CD4-positive, alpha-beta memory T cell (primary cell): ENCODE data around the gene AHRR. TPM values are rescaled to one million over a fixed set of nuclear protein-coding genes. Genes with fewer than 3 reads are reported as not detected.

Experiments used
- CTCF ChIA-PET: fragments of 350-600 bp; sonication (Branson Sonifier 250); formaldehyde crosslinking; loops from one replicate; lab custom pipeline; 2021; ENCODE audit warnings: inconsistent platforms; ENCODE audit not compliant: partially characterized antibody; lab: Charles Lee
- POLR2A ChIA-PET: fragments of 350-600 bp; sonication (Branson Sonifier 250); formaldehyde crosslinking; loops from one replicate; lab custom pipeline; 2021; ENCODE audit not compliant: partially characterized antibody; lab: Charles Lee
- DNase-seq, 5 donors: peaks; one replicate each; pipeline versions ENCODE4 v3.0.0 to v3.0.0-alpha.2; 2020 to 2022; ENCODE audit warnings: mixed read lengths in 1 of 5
- H3K27ac ChIP-seq: one replicate; pipeline ENCODE4 v1.7.0; 2013; ENCODE audit warnings: low read depth, low read length
- H3K27me3 ChIP-seq: 2 replicates; pipeline ENCODE4 v1.7.0; 2013; ENCODE audit warnings: mild to moderate bottlenecking, low read length, moderate library complexity; ENCODE audit not compliant: insufficient read depth
- H3K36me3 ChIP-seq: 2 replicates; pipeline ENCODE4 v1.7.0; 2013; ENCODE audit warnings: mild to moderate bottlenecking, low read length, moderate library complexity; ENCODE audit not compliant: insufficient read depth
- H3K4me1 ChIP-seq: 2 replicates; pipeline ENCODE4 v1.7.0; 2013; ENCODE audit warnings: mild to moderate bottlenecking, low read length, moderate library complexity; ENCODE audit not compliant: insufficient read depth
- H3K4me3 ChIP-seq, 2 donors: one replicate each; pipeline ENCODE4 v1.7.0; 2013; ENCODE audit warnings: low read length in 2 of 2, mild to moderate bottlenecking in 1 of 2
- H3K9me3 ChIP-seq, 2 donors: one replicate each; pipeline ENCODE4 v1.7.0; 2013; ENCODE audit warnings: low read length in 2 of 2, control low read depth in 1 of 2; ENCODE audit not compliant: control insufficient read depth in 1 of 2
- H3K27ac Mint-ChIP-seq, 7 donors: one replicate each; pipeline ENCODE4 v1.8.0; 2020 to 2021; ENCODE audit warnings: mixed read lengths in 7 of 7, mild to moderate bottlenecking in 6 of 7, inconsistent platforms in 3 of 7, moderate library complexity in 3 of 7
- H3K27me3 Mint-ChIP-seq, 2 donors: one replicate each; pipeline ENCODE4 v1.8.0; 2020 to 2021; ENCODE audit warnings: mixed read lengths in 2 of 2
- H3K36me3 Mint-ChIP-seq, 2 donors: one replicate each; pipeline ENCODE4 v1.8.0; 2020 to 2021; ENCODE audit warnings: mixed read lengths in 2 of 2, inconsistent platforms in 1 of 2, mild to moderate bottlenecking in 1 of 2
- H3K4me1 Mint-ChIP-seq, 4 donors: one replicate each; pipeline ENCODE4 v1.8.0; 2020 to 2021; ENCODE audit warnings: mixed read lengths in 4 of 4, mild to moderate bottlenecking in 1 of 4
- H3K4me3 Mint-ChIP-seq, 8 donors: one replicate each; pipeline ENCODE4 v1.8.0; 2020 to 2021; ENCODE audit warnings: mixed read lengths in 8 of 8, mild to moderate bottlenecking in 7 of 8, moderate library complexity in 6 of 8, inconsistent platforms in 3 of 8
- H3K9me3 Mint-ChIP-seq, 8 donors: one replicate each; pipeline ENCODE4 v1.8.0; 2020 to 2021; ENCODE audit warnings: mixed read lengths in 8 of 8, mild to moderate bottlenecking in 5 of 8, inconsistent platforms in 3 of 8, moderate library complexity in 1 of 8
- intact Hi-C: fragments of 100-400 bp; cut with micrococcal nuclease; formaldehyde crosslinking; loops from one replicate; pipeline ENCODE4 v1.15.1; 2023
- polyA plus RNA-seq, 2 donors: library from polyadenylated mRNA; unstranded; fragments of 300-500 nt; fragmentation: Illumina TruSeq; gene quantifications; one replicate each; pipeline ENCODE4 v1.2.3, GENCODE V29; 2021
- total RNA-seq, 2 experiments: library from RNA; stranded (reverse); gene quantifications; one replicate each; pipeline ENCODE4 v1.2.3, GENCODE V29; 2021

AHRR gene
- total and polyA plus RNA-seq, 4 experiments from 2014 or later: 0.23 to 2.7 (median 0.74) TPM

DNA sequence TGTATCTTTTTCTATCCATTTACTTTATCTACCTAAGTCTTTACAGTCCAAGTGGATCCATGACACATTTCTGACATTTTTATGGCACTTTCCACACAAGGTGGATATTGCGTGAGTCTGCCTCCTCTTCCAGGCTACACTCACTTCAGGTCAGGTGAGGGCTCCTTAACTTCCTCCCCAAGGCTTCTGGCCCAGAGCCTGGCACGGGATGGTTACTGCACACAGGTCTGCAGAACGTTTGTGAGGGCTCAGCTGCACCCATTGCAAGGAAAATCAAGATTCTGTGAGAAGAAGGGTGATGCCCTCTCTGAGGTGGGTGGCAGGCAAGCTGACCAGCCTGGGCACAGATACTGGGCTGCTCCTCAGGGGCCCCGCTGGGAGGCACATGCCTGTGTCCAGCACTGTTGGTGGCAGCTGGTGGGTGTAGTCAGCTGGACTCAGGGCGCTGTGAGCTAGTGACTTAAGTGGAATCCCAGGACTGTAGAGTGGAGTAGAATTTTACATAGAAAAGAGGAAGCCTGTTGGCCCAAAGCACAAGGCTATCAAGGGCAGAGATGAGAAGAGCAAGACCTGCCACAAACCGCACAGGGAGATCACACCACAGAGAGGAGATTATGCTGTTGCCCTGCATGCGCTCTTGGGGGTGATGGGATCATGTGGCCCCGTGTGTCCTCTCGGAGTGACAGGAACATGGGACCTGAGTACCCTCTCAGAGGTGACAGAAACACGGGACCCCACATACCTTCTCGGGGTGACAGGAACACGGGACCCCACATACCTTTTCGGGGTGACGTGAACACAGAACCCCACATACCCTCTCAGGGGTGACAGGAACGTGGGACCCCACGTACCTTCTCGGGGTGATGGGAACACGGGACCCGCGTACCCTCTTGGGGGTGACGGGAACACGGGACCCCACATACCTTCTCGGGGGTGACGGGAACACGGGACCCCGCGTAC is 21.3 kb downstream of the AHRR start:
- CTCF ChIA-PET: no interaction called here
- POLR2A ChIA-PET: no interaction called here
- Histone ChIP-seq H3K9me3 (no peaks in the 10 kb centered on the region), H3K4me3 (no peak overlapping the region), H3K27me3 (peaks cover 5% of the 10 kb centered on the region), H3K4me1 (peaks cover 8% of the 10 kb centered on the region), H3K27ac (no peak overlapping the region), H3K36me3 (no peaks in the 10 kb centered on the region)
- Mint-ChIP-seq H3K4me3 (peak overlapping the region; percentile 15 to 79 (median 64)), H3K27me3 (peaks cover 9 to 16% of the 10 kb centered on the region in 2 donors), H3K36me3 (no peaks in the 10 kb centered on the region), H3K27ac (peak overlapping the region in 3 of 7 donors; percentile 9 to 53 (median 12)), H3K9me3 (no peaks in the 10 kb centered on the region), H3K4me1 (peaks cover 2 to 13% (median 6%) of the 10 kb centered on the region in 4 donors)
- no peak for DNase-seq
- intact Hi-C loops: no loop called here

GRCh38 chr5:343461-344401 is 22.2 kb downstream of the AHRR start:
- Mint-ChIP-seq H3K4me1 (peaks cover 2 to 13% (median 6%) of the 10 kb centered on the region in 4 donors), H3K27me3 (peaks cover 8 to 21% of the 10 kb centered on the region in 2 donors), H3K9me3 (no peaks in the 10 kb centered on the region), H3K4me3 (peak overlapping the region in 6 of 8 donors; percentile 54 to 83 (median 74)), H3K36me3 (no peaks in the 10 kb centered on the region), H3K27ac (no peak overlapping the region)
- H3K27ac ChIP-seq: no peak overlapping the region
- POLR2A ChIA-PET: interaction anchor here (0.9 kb wide), 1 partner anchor 40 kb away, joined by 3 read pairs; no protein-coding TSS in a partner anchor
- H3K36me3 ChIP-seq: no peaks in the 10 kb centered on the region
- peaks cover 5% of the 10 kb centered on the region for H3K27me3 ChIP-seq
- CTCF ChIA-PET: interaction anchor here (1.2 kb wide), 1 partner anchor 155 kb away, joined by 3 read pairs; no protein-coding TSS in a partner anchor
- peak; percentile 36 to 48 (median 41) for DNase-seq
- H3K4me1 ChIP-seq: peaks cover 8% of the 10 kb centered on the region
- intact Hi-C loops: no loop called here
- no peak overlapping the region for H3K4me3 ChIP-seq
- no peaks in the 10 kb centered on the region for H3K9me3 ChIP-seq

- peaks cover 9 to 22% of the 10 kb centered on the region in 2 donors for H3K27me3 Mint-ChIP-seq
- H3K27ac ChIP-seq: no peak overlapping the region
- intact Hi-C loops: no loop called here
- H3K36me3 ChIP-seq: no peaks in the 10 kb centered on the region
- no peak for DNase-seq
- no peak overlapping the region for H3K4me3 ChIP-seq
- H3K4me1 ChIP-seq: peaks cover 8% of the 10 kb centered on the region
- H3K27ac Mint-ChIP-seq: no peak overlapping the region
- H3K9me3 Mint-ChIP-seq: no peaks in the 10 kb centered on the region
- ChIA-PET CTCF (interaction anchor here (1.2 kb wide), 1 partner anchor 156 kb away, joined by 3 read pairs; no protein-coding TSS in a partner anchor), POLR2A (interaction anchor here (0.9 kb wide), 1 partner anchor 39 kb away, joined by 3 read pairs; no protein-coding TSS in a partner anchor)
- H3K4me3 Mint-ChIP-seq: no peak overlapping the region
- H3K36me3 Mint-ChIP-seq: no peaks in the 10 kb centered on the region
- H3K9me3 ChIP-seq: no peaks in the 10 kb centered on the region
- H3K27me3 ChIP-seq: peaks cover 5% of the 10 kb centered on the region
- peaks cover 2 to 13% (median 6%) of the 10 kb centered on the region in 4 donors for H3K4me1 Mint-ChIP-seq
Observed at GRCh38 chr5:344668-345067, 23.2 kb downstream of the AHRR start.

DNA sequence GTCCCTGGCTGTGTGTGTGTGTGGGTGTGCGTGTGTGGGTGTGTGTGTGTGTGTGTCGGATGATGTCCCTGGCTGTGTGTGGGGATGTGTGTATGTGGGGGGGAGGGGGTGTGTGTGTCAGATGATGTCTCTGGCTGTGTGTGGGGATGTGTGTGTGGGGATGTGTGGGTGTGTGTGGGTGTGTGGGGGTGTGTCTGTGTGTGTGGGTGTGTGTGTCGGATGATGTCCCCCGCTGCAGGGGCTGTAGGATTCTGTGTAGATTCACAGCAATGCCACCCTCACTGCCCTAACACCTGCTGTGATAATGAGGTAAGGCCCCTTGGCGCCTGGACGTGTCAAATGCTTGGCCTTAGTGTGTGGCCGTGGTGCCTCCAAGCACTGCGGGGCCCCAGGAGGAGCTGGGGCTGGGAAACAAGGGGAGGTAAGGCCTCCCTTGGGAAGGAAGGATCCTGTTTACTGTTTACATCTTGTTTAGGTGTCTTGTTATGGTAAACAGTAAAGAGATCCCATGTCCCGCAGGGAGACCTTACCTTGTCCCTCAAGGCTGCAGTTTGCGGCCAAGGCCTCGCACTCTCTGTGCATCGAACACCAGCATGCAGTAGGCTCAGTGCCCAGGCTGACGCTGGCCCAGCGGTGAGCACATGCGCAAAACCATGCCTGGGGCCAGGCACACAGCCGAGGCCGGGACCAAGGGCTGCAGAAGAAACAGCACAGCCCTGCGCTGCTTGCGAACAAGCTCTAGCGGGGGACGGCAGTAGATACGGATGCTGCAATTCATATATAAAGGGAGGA is 24.1 kb downstream of the AHRR start:
- Histone ChIP-seq H3K4me1 (peaks cover 8% of the 10 kb centered on the region), H3K27ac (no peak overlapping the region), H3K9me3 (no peaks in the 10 kb centered on the region), H3K27me3 (peaks cover 5% of the 10 kb centered on the region), H3K36me3 (no peaks in the 10 kb centered on the region), H3K4me3 (no peak overlapping the region)
- Mint-ChIP-seq H3K36me3 (no peaks in the 10 kb centered on the region), H3K4me3 (peak overlapping the region in 1 of 8 donors; percentile 3), H3K27me3 (peaks cover 11 to 23% of the 10 kb centered on the region in 2 donors), H3K4me1 (peaks cover 2 to 13% (median 6%) of the 10 kb centered on the region in 4 donors), H3K27ac (no peak overlapping the region), H3K9me3 (no peaks in the 10 kb centered on the region)
- POLR2A ChIA-PET: no interaction called here
- DNase-seq: no peak
- intact Hi-C loops: no loop called here
- CTCF ChIA-PET: interaction anchor here (0.6 kb wide), 1 partner anchor 148 kb away, joined by 4 read pairs; no protein-coding TSS in a partner anchor

DNA sequence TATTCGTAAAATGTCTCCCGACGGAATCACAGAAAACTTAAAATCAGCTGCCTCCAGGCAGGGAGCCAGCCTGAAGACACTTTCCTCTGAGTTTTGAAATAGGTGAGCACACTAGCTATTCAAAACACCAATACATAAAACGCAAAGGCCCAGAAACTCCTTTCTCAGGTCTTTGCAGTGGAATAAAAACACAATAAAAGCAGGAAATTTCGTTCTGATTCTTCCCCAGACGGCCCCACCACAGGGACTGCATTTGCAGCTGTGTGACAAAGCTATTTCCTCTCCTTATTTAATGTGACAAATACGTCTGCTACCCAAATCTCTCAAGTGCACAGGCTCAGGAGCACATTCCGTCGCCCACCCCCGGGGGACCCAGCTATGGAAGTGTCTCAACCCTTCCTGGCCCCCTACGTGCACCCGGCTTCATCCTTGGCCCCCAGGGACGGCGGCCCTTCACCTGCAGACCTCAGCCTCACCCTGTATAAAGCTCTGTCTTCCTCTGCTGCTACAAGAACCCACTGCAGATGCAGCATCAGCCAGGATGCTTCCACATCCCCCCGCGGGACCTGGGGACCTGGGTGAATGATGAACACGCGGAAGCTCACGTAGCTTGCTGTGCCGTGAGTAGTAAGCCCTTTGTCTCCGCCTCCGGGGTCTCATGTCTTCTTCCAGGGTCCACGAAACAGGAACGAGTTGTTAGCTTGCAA is 24.9 kb downstream of the AHRR start:
- Mint-ChIP-seq H3K9me3 (no peaks in the 10 kb centered on the region), H3K27ac (no peak overlapping the region), H3K27me3 (peaks cover 11 to 26% of the 10 kb centered on the region in 2 donors), H3K4me1 (peaks cover 2 to 13% (median 6%) of the 10 kb centered on the region in 4 donors), H3K36me3 (no peaks in the 10 kb centered on the region), H3K4me3 (peak overlapping the region in 4 of 8 donors; percentile 3 to 60 (median 38))
- H3K27me3 ChIP-seq: peaks cover 5% of the 10 kb centered on the region
- ChIA-PET CTCF (interaction anchor here (0.6 kb wide), 1 partner anchor 147 kb away, joined by 4 read pairs; no protein-coding TSS in a partner anchor), POLR2A (no interaction called here)
- H3K9me3 ChIP-seq: no peaks in the 10 kb centered on the region
- H3K27ac ChIP-seq: no peak overlapping the region
- intact Hi-C loops: no loop called here
- H3K4me3 ChIP-seq: no peak overlapping the region
- peaks cover 8% of the 10 kb centered on the region for H3K4me1 ChIP-seq
- no peak for DNase-seq
- no peaks in the 10 kb centered on the region for H3K36me3 ChIP-seq

GRCh38 chr5:347712-348284 is 26.3 kb downstream of the AHRR start:
- H3K27me3 Mint-ChIP-seq: peaks cover 10 to 25% of the 10 kb centered on the region in 2 donors
- intact Hi-C loops: no loop called here
- POLR2A ChIA-PET: no interaction called here
- H3K27ac Mint-ChIP-seq: no peak overlapping the region
- H3K27me3 ChIP-seq: peaks cover 5% of the 10 kb centered on the region
- no peak for DNase-seq
- H3K9me3 Mint-ChIP-seq: no peaks in the 10 kb centered on the region
- H3K4me1 ChIP-seq: peaks cover 8% of the 10 kb centered on the region
- H3K4me3 ChIP-seq: no peak overlapping the region
- H3K4me3 Mint-ChIP-seq: no peak overlapping the region
- H3K27ac ChIP-seq: no peak overlapping the region
- CTCF ChIA-PET: interaction anchor here (0.7 kb wide), 1 partner anchor 171 kb away, joined by 3 read pairs; no protein-coding TSS in a partner anchor
- no peaks in the 10 kb centered on the region for H3K36me3 Mint-ChIP-seq
- peaks cover under 1 to 8% (median 4%) of the 10 kb centered on the region in 4 donors for H3K4me1 Mint-ChIP-seq
- no peaks in the 10 kb centered on the region for H3K36me3 ChIP-seq
- no peaks in the 10 kb centered on the region for H3K9me3 ChIP-seq
